GM12878 (cell line): ENCODE results near the gene MAD1L1. TPM values are rescaled to one million over a fixed set of nuclear protein-coding genes. Genes with fewer than 3 reads are reported as not detected.

Experiments
- ATAC-seq: fragments of 200-7000 bp; cut with Tn5 transposase; 3 replicates; pipeline ENCODE4 v1.9.1; 2020; ENCODE audit warnings: mild to moderate bottlenecking, moderate library complexity
- BruUV-seq: library from RNA; stranded (reverse); fragments of 400-500 nt; replicated peaks from 2 replicates; lab custom pipeline; 2021; lab: Mats Ljungman, UMichigan
- CTCF ChIA-PET: fragments of 300-600 bp; sonication (Branson Sonifier 250); formaldehyde crosslinking; extraction: SDS; loops from one replicate; lab custom pipeline; 2021; ENCODE audit warnings: inconsistent platforms; lab: Yijun Ruan, JAX
- POLR2A ChIA-PET: fragments of 350-600 bp; formaldehyde crosslinking; extraction: SDS; loops from one replicate; lab custom pipeline; 2021; ENCODE audit warnings: inconsistent platforms; lab: Charles Lee
- RAD21 ChIA-PET: fragments of 300-600 bp; sonication (Branson Sonifier 250); formaldehyde crosslinking; loops from one replicate; lab custom pipeline; 2023; ENCODE audit warnings: antibody characterized with exemption; ENCODE audit not compliant: unreplicated experiment; lab: Charles Lee
- SMC1A ChIA-PET: fragments of 300-600 bp; sonication (Branson Sonifier 250); formaldehyde crosslinking; loops from one replicate; lab custom pipeline; 2023; ENCODE audit not compliant: unreplicated experiment, uncharacterized antibody; lab: Charles Lee
- DNase-seq: peaks from one replicate; pipeline ENCODE4 v3.0.0-alpha.2; 2011; ENCODE audit warnings: low read depth, low spot score
- FAIRE-seq: peaks from 3 replicates; lab custom pipeline; 2011; peaks lifted over from hg19 to GRCh38; lab: Jason Lieb, UNC
- H2AFZ ChIP-seq: 2 replicates; pipeline ENCODE4 v1.6.0; 2011; ENCODE audit warnings: low read depth, low read length, control low read depth; ENCODE audit not compliant: control insufficient read depth
- H3K27ac ChIP-seq: 2 replicates; pipeline ENCODE4 v1.5.1; 2011; ENCODE audit warnings: control low read depth; ENCODE audit not compliant: control insufficient read depth, insufficient read depth
- H3K27me3 ChIP-seq, 2 experiments: replicated peaks in 1 of 2; 2 replicates each; pipeline versions ENCODE4 v1.6.0 to v1.6.1; 2011; ENCODE audit warnings: low read length in 1 of 2; ENCODE audit not compliant: control insufficient read depth in 2 of 2, insufficient read depth in 2 of 2
- H3K36me3 ChIP-seq, 2 experiments: 2 replicates each; pipeline ENCODE4 v1.5.1; 2011; ENCODE audit warnings: low read length in 1 of 2; ENCODE audit not compliant: control insufficient read depth in 2 of 2, insufficient read depth in 2 of 2
- H3K4me1 ChIP-seq: 2 replicates; pipeline ENCODE4 v1.6.1; 2011; ENCODE audit warnings: mild to moderate bottlenecking, low read length, moderate library complexity, mixed read lengths; ENCODE audit not compliant: control insufficient read depth, insufficient read depth
- H3K4me2 ChIP-seq: 2 replicates; pipeline ENCODE4 v1.6.0; 2011; ENCODE audit warnings: control low read depth; ENCODE audit not compliant: control insufficient read depth, insufficient read depth
- H3K4me3 ChIP-seq: fragments of 200-600 bp; sonication (generic); 2 replicates; pipeline ENCODE4 v1.5.1; 2016
- H3K79me2 ChIP-seq: 2 replicates; pipeline ENCODE4 v1.6.0; 2011; ENCODE audit warnings: low read length; ENCODE audit not compliant: control insufficient read depth, insufficient read depth
- H3K9ac ChIP-seq: 2 replicates; pipeline ENCODE4 v1.8.0; 2011; ENCODE audit warnings: low read length, control low read depth, mixed read lengths; ENCODE audit not compliant: control insufficient read depth, insufficient read depth
- H3K9me3 ChIP-seq: replicated peaks from 3 replicates; pipeline ENCODE4 v1.5.1; 2011; ENCODE audit warnings: mild to moderate bottlenecking, low read length; ENCODE audit not compliant: control insufficient read depth, insufficient read depth
- H4K20me1 ChIP-seq: 2 replicates; pipeline ENCODE4 v1.6.0; 2011; ENCODE audit not compliant: control insufficient read depth, insufficient read depth
- EZH2 ChIP-seq: IDR thresholded peaks from 2 replicates; pipeline ENCODE4 v1.6.1; 2012; ENCODE audit warnings: low read depth, mild to moderate bottlenecking, control low read depth, inconsistent platforms, low read length, borderline replicate concordance; ENCODE audit not compliant: control insufficient read depth
- FOXK2 ChIP-seq: fragments of 450-650 bp; IDR thresholded peaks from 2 replicates; pipeline ENCODE4 v1.6.1; 2017; ENCODE audit warnings: mild to moderate bottlenecking, moderate library complexity
- SMAD1 ChIP-seq: fragments of 450-650 bp; IDR thresholded peaks from 2 replicates; pipeline ENCODE4 v1.6.1; 2018; ENCODE audit warnings: mild to moderate bottlenecking, low read depth; ENCODE audit not compliant: partially characterized antibody
- SREBF1 ChIP-seq: IDR thresholded peaks from 2 replicates; pipeline ENCODE4 v1.6.1; 2012; ENCODE audit warnings: mild to moderate bottlenecking, low read length
- ZBTB33 ChIP-seq: fragments of 450-650 bp; IDR thresholded peaks from 2 replicates; pipeline ENCODE4 v1.6.1; 2017; ENCODE audit warnings: mild to moderate bottlenecking
- WGBS: methylation state at CpG from one replicate; pipeline ENCODE4 v1.1.6; 2016; ENCODE audit warnings: low lambda C conversion rate; ENCODE audit not compliant: insufficient replicate concordance, insufficient coverage; ENCODE audit errors: missing lambda C conversion rate; 5-methylcytosine and 5-hydroxymethylcytosine counted together
- in situ Hi-C: fragments of 300-500 bp; cut with MboI; formaldehyde crosslinking; loops from 9 replicates; pipeline ENCODE4 v1.14.3; 2018; ENCODE audit warnings: mixed read lengths
- intact Hi-C: fragments of 100-400 bp; cut with micrococcal nuclease; formaldehyde crosslinking; loops from one replicate; pipeline ENCODE4 v1.14.2; 2022; ENCODE audit not compliant: unreplicated experiment
- polyA plus RNA-seq, 11 experiments: library from polyadenylated mRNA; depleted of rRNA in 4 of 11; unstranded in 6 of 11; stranded (reverse) in 5 of 11; fragments of >200 nt; fragmentation: Nextera tagmentation in 4 of 11; fragmentation: Illumina TruSeq in 1 of 11; extraction: Ambion mirVana in 4 of 11; extraction: Trizol in 1 of 11; gene quantifications; 1 replicate in 1 of 11; 2 replicates in 10 of 11; pipeline versions ENCODE4 v1.2.1 to v1.2.3, GENCODE V29; 2011 to 2016; ENCODE audit warnings: inconsistent platforms in 2 of 11, missing spikeins in 2 of 11, low read depth in 1 of 11
- total RNA-seq, 4 experiments: library from RNA; depleted of rRNA in 3 of 4; stranded (reverse); fragments of >200 nt in 3 of 4; fragmentation: Illumina TruSeq in 1 of 4; extraction: Trizol in 1 of 4; gene quantifications; 2 replicates each; pipeline versions ENCODE4 v1.2.1 to v1.2.3, GENCODE V29; 2013 to 2021
- TF ChIP-seq, protein P1 (sequence below): fragments of 450-650 bp; IDR thresholded peaks from 2 replicates; pipeline ENCODE4 v1.6.1; 2014; ENCODE audit warnings: mild to moderate bottlenecking

Gene MAD1L1
- total and polyA plus RNA-seq, 10 of the 15 experiments (the other 5 are each of a cell fraction or from before 2014, with no cell fraction given): 2.2 to 76.8 (median 38.3) TPM

- intact Hi-C loops: no loop called here
- SMC1A ChIA-PET: interaction anchor here (1.2 kb wide), 1 partner anchor 9 kb away, joined by 4 read pairs; no protein-coding TSS in a partner anchor
- Histone ChIP-seq H3K9ac (no peak overlapping the region), H3K4me3 (no peak overlapping the region), H2AFZ (no peak overlapping the region), H3K4me1 (peaks cover 44% of the 10 kb centered on the region), H3K27ac (no peak overlapping the region), H3K9me3 (no peaks in the 10 kb centered on the region; the same call in 2 of the 3 replicates), H3K36me3 (peaks cover 9 to 24% of the 10 kb centered on the region in 2 experiments), H3K79me2 (peaks cover 42% of the 10 kb centered on the region), H3K4me2 (peak overlapping the region; percentile 44), H3K27me3 (no peaks in the 10 kb centered on the region), H4K20me1 (no peaks in the 10 kb centered on the region)
- POLR2A ChIA-PET: interaction anchor here (0.8 to 1.3 kb wide), 2 partner anchors 68 to 71 kb away, joined by 3 to 9 read pairs; no protein-coding TSS in a partner anchor
- FAIRE-seq (no peak), ATAC-seq (no peak), DNase-seq (no peak)
- WGBS: 94% methylated on average over 16 of the region's 17 CpGs
- in situ Hi-C loops: no loop called here
- no TSS peak for BruUV-seq
- TF ChIP-seq EZH2: no peak
- TF ChIP-seq SMAD1: no peak
- TF ChIP-seq, protein P1, sequence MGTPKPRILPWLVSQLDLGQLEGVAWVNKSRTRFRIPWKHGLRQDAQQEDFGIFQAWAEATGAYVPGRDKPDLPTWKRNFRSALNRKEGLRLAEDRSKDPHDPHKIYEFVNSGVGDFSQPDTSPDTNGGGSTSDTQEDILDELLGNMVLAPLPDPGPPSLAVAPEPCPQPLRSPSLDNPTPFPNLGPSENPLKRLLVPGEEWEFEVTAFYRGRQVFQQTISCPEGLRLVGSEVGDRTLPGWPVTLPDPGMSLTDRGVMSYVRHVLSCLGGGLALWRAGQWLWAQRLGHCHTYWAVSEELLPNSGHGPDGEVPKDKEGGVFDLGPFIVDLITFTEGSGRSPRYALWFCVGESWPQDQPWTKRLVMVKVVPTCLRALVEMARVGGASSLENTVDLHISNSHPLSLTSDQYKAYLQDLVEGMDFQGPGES: no peak
- no peak for TF ChIP-seq ZBTB33
- TF ChIP-seq FOXK2: no peak
- no peak for TF ChIP-seq SREBF1
- CTCF ChIA-PET: interaction anchor here (1.2 kb wide), 1 partner anchor 23 kb away, joined by 4 read pairs; no protein-coding TSS in a partner anchor
- RAD21 ChIA-PET: no interaction called here
Measured at GRCh38 chr7:2239242-2239641, 6.5 kb upstream of the MAD1L1 start.
